Retinal pigment epithelial cell (primary cell): Measurements from ENCODE around the gene CKS1B.

Source experiments
- DNase-seq: peaks from one replicate; pipeline ENCODE4 v3.0.0-alpha.2; 2010; ENCODE audit warnings: low read depth
- H3K4me3 ChIP-seq: 2 replicates; pipeline ENCODE4 v1.5.1; 2011; ENCODE audit warnings: mild to moderate bottlenecking, low read length, control low read depth, moderate library complexity
- TF ChIP-seq, protein P1 (sequence below): conservative IDR thresholded peaks from 2 replicates; pipeline ENCODE4 v1.5.1; 2011; ENCODE audit warnings: low read depth, low read length, control low read depth, inconsistent platforms

Gene CKS1B

DNA sequence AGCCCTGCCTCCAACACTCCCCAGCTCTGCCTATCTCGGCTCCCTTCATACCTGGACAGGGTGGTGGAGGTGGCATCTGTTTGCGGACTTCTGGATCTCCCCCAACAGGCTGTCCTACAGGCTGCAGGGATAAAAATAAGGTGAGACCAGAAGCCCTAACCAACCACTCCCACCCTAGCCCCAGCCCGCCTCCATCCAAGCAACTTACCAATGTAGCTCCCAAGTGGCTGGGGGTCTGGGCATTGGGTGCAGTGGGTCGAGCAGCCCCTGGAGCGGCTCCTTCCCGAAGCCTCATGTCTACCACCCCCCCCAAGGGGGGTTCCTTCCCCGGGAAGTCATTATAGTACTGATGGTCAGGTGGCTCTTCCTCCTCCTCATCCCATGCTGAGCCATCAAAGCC lies 8.4 kb upstream of the CKS1B start:
- H3K4me3 ChIP-seq: no peak overlapping the region
- DNase-seq: no peak
- TF ChIP-seq, protein P1, sequence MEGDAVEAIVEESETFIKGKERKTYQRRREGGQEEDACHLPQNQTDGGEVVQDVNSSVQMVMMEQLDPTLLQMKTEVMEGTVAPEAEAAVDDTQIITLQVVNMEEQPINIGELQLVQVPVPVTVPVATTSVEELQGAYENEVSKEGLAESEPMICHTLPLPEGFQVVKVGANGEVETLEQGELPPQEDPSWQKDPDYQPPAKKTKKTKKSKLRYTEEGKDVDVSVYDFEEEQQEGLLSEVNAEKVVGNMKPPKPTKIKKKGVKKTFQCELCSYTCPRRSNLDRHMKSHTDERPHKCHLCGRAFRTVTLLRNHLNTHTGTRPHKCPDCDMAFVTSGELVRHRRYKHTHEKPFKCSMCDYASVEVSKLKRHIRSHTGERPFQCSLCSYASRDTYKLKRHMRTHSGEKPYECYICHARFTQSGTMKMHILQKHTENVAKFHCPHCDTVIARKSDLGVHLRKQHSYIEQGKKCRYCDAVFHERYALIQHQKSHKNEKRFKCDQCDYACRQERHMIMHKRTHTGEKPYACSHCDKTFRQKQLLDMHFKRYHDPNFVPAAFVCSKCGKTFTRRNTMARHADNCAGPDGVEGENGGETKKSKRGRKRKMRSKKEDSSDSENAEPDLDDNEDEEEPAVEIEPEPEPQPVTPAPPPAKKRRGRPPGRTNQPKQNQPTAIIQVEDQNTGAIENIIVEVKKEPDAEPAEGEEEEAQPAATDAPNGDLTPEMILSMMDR: no peak

DNA sequence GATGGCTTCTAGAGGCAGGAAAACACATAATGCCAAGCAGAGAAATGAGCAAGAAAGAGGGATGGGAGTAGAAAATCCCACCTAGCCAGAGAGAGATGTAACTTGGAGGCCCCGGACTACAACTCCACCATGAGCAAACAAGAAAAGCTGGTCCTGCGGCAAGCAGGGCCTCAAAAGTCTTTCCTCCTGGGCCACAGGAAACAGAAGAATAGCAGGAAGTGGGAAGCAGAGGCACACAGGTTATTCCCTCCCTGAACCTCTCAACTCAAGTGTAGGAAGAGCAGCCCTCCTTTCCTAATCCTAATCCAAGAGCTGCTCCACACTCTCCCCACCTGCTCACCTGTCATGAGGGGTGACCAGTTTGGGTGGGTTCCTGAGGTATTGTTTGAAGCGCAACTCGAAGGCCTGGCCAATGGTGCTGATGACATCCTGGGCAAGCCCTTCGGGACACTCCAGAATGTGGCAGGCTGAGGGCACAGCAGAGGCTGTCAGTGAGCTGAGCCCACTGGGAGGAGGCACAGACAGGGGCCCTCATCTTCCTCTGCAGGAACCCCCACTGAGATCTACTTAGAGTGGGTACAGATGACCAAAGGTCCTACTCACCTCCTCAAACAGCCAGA lies 7.0 kb upstream of the CKS1B start:
- H3K4me3 ChIP-seq: no peak overlapping the region
- TF ChIP-seq, protein P1: no peak

DNA sequence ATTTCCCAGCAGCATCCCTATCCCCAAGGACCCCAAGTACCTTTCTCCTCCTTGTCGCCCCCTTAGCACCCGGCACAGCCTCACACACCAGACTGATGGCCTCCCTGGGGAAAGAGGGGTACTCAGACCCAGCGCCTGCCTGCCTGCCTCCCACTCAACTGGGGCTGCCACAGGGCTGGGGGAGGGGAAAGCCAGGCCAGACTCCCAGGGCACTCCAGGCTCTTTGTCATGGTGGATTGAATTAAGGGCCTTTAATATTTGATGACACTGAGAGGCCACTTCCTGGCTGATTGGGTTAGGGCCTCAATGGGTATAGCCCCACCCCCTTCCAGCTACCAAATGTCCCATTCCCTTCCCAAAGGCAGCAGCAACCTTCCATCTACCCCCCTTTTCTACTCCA lies 5.8 kb upstream of the CKS1B start:
- H3K4me3 ChIP-seq: peak overlapping the region; percentile 74
- DNase-seq: no peak
- TF ChIP-seq, protein P1: no peak

More for the DNA sequence above, 7.0 kb upstream of the CKS1B start:
- DNase-seq: no peak

DNA sequence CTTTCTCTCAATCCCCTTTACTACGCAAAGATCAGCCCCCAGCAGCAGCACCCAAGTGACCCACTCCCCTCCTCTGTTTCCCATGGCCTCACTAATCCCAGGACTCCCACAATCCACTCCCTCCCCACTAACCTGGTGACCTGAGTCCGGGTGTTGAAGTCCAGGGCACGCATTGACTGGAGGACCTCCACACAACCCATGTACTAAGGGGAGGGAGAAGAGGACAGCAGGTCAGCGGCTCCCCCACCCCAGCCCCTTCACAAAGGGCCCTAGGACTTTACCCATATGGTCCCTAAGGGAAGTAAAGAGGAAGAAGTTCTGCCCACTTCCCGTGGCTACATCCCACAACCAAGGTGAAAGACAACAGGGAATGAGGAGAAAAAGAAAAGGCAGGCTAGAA lies 5.2 kb upstream of the CKS1B start:
- H3K4me3 ChIP-seq: peak overlapping the region; percentile 74
- TF ChIP-seq, protein P1: no peak

DNA sequence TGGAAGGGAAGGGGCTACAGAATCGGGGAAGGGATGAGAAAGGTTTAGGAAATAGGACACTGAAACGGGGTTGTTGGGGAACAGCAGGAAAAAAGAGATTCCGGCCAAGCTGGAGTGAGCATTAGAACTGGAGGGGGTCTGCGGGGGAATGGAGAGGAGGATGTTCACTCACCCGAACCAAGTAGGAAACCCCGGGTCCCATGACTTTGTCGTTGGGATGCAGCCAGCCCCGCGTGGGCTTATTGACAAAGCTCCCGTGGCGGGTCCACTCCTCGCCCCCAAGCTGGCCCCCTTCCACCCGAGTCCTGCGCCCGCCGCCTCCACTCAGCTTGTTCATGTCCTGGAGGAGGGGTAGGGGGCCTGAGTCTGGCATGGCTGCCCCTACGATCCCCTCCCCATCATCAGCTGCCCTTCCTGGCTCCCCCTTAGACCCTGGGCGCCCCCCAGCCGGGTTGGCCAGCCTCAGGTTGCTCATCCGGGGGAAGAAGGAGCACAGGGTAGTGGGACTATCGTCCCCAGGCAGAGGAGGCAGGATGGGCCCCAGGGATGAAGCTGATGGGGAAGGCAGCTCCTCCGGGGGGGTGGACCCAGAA lies 4.5 kb upstream of the CKS1B start:
- TF ChIP-seq, protein P1: no peak
- H3K4me3 ChIP-seq: peak overlapping the region; percentile 74
- no peak for DNase-seq

More for the DNA sequence above, 5.2 kb upstream of the CKS1B start:
- no peak for DNase-seq

DNA sequence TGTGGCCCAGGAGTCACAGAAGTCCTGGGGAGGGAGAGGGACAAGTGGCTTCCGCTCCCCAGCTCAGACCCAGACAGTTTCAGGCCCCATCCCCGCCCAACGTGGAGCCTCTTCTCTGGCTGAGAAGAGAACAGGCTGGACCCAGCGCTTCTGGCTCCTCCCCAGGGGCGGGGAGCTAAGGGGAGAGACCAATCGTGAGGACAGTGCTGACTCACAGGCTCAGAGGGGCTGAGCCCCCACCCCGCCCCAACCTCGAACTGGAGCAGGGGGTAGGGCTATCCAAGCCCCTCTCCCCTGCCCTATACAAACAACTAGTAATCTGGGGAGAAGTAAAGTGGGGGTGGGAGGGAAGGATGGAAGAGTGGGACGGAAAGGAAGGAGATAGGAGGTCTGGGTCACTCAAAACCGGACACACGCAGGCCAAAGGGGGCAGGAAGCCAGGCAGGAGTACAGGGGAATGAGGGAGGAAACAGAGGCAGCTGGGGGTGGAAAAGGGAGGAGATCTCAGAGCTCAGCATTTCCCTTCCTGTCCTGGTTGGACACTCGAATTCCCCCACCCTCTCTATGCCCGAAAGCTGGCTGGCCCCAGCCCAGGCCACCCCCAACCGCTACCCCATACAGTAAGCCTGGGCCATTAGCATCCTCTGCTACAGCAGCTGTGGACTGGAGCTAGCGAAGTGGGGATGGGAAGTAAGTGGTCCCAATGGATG lies 3.7 kb upstream of the CKS1B start, which contains the start of gene SHC1:
TSS of gene SHC1 (minus strand) at position 117 of the 710 bp plus-strand sequence. CDS start 221 bp downstream, outside the sequence.
- peak within 1 kb of the TSS; percentile 74 for H3K4me3 ChIP-seq

More for the DNA sequence above, 3.7 kb upstream of the CKS1B start, which contains the start of gene SHC1:
- TF ChIP-seq, protein P1: no peak
- peak; percentile 61 for DNase-seq
